Posterior cingulate gyrus (tissue), 11 donors: ENCODE data around the gene SH3PXD2A.

Experiments
- DNase-seq, 10 donors: peaks; one replicate each; pipeline versions ENCODE4 v3.0.0 to v3.0.0-alpha.2; 2020 to 2021; ENCODE audit warnings: mixed read lengths in 3 of 10
- intact Hi-C: fragments of 100-400 bp; cut with DNase I; formaldehyde crosslinking; loops from one replicate; pipeline ENCODE4 v1.15.1; 2023

SH3PXD2A gene

DNA sequence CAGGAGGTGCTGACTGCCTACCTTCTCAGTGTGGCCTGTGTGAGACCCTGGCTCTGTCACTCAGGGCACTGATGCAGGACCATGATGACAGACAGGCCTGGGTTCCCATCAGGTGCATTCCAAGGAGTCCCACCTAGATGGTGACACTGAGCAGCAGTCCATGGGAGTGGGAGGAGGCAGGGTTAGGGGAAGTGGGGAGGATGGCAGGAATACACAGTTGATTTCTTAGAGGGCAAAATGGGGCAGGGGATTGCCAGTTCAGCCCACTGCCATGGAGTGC, 155.0 kb downstream of the SH3PXD2A start:
- intact Hi-C loops: no loop called here
- peak in 1 of 10 donors; percentile 81 for DNase-seq

DNA sequence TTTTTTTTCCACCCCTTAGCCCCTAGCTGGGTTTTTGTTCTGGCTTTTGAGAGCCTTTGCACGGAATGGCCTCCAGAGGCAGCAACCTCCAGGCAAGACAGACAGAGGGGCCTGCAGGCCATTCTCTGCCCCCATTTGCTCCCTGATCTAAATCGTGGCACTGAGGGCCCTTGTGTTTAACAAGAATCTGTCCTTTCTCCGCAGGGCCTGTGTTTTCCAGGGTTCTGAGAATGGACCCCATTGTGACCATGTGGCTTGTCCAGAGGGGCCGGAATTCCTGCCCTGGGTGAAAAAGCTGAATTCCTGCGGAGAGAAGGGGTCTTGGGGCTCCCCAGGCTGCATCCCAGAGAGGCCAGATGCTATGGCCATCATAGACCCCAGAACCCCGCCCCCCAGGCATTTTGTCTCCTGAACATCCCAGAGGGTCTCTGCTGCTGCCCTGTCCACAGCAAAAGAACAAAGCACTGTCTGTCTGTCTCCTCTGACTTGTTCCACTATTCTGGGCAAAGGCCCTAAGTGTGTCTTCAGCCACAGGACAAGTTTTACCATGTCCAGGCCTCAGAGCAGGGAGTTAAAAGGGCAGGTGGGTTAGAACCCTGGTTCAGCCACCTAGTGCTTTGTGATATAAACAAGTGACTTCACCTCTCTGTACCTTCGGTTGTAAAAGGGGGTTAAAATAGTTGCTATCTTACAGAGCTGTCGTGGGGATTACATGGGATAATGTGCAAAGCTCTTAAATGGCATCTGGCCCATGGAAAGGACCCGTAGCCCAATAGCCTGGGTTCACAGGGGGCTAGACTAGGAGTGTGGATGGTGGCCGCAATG, 155.6 kb downstream of the SH3PXD2A start:
- DNase-seq: peak in 5 of 10 donors; percentile 48 to 94 (median 60)
- intact Hi-C loops: no loop called here

DNA sequence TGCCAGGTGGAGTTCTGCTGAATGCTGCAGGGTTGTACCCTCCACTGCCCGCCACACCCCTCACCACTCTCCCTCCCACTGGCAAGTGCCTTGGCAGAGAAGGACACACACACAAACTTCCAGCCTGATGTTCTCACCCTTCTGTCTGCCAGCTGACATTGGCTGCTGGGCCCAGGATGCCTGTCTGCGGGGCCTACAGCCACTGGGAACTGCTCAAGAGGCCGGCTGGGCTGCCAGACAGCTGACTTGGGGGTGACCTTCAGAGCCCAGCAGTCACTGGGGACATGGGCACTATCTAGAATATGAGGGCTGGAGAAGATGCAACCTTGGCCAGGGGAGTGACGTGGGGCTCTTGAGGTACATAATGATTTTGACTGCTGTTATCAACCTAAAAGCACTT, 157.1 kb downstream of the SH3PXD2A start:
- peak in 1 of 10 donors; percentile 84 for DNase-seq
- intact Hi-C loops: no loop called here

DNA sequence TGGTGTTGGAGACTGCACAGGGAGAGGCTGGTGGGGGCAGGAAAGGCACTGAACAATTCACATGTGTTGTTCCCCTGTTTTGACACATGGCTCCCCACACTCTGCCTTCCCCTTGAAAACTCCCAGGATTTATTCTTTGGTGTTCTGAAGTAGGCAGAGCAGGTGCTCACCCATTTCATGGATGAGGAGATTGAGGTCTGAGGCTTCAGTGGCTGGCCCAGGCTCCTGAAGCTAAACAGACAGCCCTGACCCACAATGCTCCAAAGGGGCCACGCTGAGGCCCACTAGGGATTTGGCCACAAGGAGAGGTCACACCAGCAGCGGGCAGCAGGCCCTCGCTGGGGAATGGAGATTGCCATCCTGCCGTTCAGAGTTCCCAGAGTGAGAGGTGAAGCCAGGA, 157.6 kb downstream of the SH3PXD2A start:
- DNase-seq: no peak
- intact Hi-C loops: no loop called here

DNA sequence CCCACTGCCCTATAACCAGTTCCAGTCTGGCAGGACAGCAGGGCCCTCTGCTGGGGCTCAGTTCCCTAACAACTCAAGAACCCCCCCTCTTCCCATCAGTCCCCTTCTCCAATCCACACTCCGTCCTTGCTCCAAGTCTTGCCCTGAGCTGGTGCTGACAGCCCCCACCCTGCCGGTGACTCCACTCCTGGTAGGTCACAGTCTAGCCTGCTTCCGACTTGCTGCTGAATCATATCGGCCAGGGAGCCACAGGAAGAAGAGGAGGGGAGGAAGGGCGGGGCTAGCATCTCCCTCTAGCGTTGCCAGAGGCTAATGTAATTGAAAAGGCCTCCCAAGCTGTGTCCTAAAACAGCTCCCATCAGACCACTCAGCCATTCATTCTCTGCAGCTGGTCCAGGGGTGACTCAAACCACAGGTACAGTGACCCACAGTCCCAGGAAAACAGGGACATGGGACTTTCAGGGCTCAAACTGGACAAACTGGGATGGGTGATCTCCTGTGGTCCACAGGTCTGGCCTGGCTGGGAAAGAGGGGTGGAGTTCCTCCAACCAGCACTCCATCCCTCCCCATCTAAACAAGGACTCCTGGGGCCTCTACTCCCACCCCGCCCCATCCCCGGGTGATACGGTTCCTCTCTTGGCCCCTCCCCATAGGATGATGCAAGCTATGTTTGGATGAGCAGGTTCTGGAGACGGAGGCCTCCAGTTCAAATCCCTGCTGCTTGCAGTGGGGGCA, 158.8 kb downstream of the SH3PXD2A start:
- DNase-seq: peak in 7 of 10 donors; percentile 39 to 91 (median 56)
- intact Hi-C loops: no loop called here

DNA sequence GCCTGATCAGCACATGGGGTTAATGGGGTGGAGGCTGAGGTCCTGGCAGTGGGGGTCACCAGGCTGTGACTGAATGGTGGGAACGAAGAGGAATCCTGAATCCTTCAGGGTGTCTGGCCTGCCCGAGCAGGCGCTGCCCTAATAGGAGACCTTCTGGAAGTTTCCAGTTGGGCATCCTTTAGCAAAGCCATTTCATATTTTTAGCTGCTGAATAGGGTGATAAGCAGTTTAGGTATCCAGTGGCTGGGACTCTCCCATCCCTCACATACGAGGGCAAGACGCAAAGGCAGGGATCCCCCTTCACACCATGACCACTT, 159.3 kb downstream of the SH3PXD2A start:
- intact Hi-C loops: no loop called here
- DNase-seq: no peak

DNA sequence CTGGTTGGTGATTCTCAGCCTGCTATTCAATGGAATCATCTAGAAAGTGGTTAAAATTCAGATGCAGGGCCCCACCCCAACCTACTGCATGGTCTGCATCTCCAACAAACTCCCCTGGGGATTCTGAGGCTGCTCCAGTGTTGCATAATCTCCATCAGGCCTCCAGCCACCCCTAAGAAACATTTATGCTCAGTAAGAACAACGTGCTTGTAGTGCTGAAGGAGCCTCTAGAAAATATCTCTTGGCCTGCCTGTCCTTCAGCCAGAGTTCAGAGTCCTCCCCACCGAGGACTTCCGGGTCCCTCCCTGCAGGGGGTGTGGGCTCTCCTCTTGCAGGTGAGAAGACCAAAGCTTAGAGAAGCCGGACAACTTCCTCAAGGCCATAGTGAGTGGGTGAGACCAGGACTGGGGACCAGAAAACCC, 159.8 kb downstream of the SH3PXD2A start:
- intact Hi-C loops: no loop called here
- DNase-seq: peak in 1 of 10 donors; percentile 57

DNA sequence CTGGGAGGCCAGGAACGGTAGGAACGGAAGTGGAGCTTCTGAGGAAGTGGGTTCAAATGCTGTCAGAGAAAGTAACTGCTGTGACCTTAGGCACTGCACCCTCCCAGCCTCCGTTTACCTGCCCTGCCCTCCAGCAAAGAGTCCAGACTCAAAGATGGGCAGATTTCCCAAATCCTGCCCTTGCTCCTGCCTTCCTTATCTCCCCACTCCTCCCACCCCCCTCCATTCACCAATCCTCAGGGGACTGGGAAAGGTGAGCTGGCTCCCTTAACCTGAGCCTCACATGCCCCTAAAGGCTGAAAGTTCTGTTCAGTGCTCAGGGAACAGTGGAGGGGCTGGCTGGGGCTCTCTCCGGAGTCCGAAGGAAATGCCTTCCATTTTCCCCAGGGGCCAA, 161.6 kb downstream of the SH3PXD2A start:
- no peak for DNase-seq
- intact Hi-C loops: no loop called here

DNA sequence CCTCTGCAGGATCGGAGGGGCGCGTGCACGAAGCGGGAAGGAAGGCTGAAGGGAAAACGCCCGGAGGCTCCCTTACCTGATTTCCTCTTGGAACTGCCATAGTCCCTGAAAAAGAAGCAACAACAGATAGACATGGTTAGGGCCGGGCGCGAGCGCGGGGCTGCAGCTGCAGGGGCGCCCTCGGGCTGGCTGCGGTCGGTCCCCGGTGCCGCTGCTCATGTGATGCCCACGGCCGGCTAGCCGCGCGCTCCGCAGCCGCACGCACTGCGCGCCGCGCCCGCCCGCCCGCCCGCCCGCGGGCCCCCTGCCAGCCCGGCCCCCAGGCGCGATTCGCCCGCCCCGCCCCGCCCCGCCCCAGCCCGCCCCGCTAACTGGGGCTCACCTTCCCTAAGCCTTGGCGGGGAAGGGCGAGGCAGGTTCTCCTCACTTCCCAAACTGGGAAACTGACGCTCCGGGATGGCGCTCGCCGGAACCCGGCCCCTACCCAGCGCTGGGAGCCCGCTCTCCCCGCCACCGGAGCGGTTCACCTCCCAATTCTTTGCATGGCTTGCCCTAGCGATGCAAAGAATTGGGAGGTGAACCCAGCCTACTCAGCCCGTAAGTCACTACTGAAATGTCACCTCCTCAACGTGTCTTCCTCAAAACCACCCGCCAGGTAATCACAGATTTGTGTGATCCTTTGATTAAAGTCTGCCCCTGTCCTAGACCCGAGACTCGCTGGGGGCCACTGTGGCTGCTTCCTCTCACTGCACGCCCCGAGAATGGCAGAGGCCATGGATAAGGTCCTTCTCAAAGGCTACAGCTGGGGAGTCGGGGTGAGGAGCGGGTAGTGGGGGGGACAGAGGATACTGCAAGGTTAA, 162.2 kb downstream of the SH3PXD2A start:
- DNase-seq: peak in 7 of 10 donors; percentile 47 to 94 (median 52)
- intact Hi-C loops: no loop called here

DNA sequence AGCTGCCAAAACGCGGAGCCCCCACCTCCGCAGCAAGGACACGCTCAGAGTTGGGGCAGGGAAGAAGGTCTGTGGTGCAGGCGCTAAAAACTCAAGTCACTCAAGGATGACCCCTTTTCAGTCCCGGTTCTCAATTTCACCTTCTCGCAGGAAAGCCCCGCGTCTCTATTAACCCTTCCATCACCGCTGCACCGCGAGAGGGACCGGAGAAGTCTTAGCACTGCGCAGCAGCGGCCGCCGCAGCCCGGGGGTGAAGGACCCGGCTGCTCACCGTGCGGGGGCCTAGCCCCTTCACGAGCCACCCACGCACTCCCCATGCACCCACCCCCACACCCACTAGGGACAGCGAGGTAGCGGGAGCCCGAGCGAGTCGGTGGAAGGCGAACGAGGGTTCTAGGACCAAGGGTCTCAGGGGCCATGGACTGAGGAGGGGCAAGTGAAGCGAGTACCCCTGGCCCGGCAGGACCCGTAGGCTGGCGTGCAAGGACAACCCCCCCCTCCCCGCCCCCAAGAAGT, 162.9 kb downstream of the SH3PXD2A start:
- intact Hi-C loops: no loop called here
- DNase-seq: no peak

DNA sequence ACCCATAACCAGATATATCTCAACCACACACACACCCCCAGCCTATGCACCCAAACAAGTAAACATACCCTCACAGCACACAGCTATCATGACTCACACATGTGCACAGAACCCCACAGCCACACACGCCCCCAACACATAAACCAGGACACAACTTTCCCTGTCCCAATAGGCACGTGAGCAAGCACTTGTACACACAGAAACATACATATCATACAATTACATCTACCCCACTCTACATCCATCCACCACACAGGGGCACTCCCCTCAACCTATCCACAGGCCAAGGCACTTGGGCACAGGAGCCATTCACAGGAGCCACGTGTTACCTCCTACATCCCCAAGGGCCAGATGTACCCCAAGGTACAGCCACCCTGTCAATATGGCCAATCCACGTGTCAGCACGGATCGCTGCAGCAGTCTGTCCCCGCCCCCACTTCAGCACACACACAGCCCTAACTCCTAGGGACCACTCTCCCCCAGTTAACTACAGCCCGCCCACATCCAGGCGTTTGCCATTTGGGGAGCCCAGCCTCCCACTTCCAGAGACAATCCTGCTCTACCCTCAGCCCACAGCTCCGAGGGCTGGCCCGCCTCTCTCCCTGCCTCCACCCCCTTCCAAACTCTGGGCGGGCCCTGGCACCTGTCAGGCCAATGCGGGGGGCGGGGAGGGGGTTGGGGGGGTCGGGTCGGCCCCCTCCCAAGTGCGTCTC, 163.5 kb downstream of the SH3PXD2A start:
- intact Hi-C loops: no loop called here
- DNase-seq: peak in 3 of 10 donors; percentile 42 to 90 (median 81)

DNA sequence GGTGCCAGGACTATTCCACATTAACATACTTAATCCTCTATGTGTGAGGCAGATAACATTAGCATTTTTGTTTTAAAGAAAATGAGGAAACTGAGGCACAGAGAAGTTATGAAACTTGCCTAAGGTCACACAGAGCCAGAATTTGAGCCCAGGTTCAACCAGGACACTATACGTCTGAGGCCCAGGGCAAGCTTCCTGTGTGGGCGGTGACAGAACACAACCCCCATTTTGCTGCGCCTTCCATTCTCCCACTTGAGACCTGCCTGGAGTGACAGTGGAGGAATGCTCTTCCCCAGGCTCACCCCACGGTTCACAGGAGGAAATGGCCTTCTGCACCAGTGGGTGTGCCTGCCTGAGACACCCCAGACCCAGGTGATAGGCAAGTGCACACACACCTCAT, 164.1 kb downstream of the SH3PXD2A start:
- intact Hi-C loops: no loop called here
- no peak for DNase-seq

DNA sequence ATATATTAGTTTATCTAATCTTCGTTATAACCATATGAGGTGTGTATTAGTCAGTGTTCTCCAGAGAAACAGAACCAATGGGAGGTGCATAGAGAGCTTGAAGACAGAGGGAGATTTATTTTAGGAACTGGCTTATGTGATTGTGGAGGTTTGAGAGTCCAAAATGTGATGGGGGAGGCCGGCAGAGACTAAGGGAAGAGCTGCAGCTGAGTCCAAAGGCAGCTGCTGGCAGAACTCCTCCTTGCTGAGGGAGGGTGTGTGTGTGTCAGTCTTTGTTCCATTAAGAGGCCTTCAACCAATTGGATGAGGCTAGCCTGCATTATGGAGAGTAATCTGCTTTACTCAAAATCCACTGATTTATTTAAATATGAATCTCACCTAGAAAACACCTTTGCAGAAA, 165.1 kb downstream of the SH3PXD2A start:
- intact Hi-C loops: no loop called here
- DNase-seq: peak in 9 of 10 donors; percentile 48 to 95 (median 67)

DNA sequence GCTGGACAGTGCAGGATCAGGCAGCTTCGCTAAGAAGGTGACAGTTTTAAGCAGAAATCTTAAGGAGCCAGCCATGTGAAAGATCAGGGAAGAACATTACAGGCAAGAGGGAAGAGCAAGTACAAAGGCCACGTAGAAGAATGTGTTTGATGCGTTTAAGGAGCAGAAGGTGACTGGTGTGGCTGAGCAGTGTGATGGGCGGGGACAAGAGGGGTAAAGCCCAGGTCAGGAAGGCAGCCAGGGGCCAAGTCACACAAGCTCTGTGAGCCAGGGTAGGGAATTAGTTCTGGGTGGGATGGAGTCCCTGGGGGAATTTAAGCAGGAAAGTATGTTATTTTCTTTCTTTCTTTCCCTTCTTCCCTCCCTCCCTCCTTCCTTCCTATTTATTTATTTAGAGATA, 166.9 kb downstream of the SH3PXD2A start:
- no peak for DNase-seq
- intact Hi-C loops: no loop called here

DNA sequence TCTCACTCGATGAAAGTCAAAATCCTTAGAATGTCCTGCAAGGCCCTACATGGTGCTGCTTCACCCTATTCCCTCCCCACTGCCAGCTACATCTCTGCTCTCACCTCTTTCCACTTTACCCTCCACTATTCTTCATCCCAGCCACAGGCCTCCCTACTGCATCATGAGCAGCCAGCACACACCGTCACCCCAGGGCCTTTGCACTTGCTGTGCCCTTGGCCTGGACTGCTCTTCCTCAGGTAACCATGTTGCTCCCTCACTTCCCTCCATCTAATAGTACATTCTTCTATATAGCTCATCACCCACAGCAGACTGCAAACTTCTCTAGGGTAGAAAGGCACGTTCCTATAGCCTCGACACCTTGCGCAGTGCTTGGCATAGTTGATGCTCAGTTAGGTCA, 167.7 kb downstream of the SH3PXD2A start:
- intact Hi-C loops: loop anchor here (2.0 kb wide), 1 partner anchor 89 kb away; no protein-coding TSS in a partner anchor
- no peak for DNase-seq

DNA sequence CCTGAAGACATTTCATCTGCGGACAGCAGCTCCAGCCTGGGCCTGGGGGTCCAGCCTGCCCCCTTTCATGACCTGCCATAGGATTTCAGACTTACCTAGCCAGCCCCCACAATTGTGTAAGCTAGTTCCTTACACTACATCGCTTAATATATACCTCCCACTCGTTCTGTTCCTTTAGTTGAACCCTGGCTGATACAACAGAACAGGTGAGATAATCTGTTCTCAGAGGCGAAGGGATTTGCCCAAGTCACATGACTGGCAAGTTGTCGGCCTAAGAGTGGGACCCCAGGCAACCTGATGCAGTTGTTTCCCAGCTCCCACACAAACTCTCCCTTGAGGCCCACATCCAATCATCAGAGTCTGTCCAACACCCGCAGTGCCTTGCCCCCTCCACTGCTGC, 168.2 kb downstream of the SH3PXD2A start:
- intact Hi-C loops: loop anchor here (2.0 kb wide), 1 partner anchor 88 kb away; no protein-coding TSS in a partner anchor
- DNase-seq: no peak

DNA sequence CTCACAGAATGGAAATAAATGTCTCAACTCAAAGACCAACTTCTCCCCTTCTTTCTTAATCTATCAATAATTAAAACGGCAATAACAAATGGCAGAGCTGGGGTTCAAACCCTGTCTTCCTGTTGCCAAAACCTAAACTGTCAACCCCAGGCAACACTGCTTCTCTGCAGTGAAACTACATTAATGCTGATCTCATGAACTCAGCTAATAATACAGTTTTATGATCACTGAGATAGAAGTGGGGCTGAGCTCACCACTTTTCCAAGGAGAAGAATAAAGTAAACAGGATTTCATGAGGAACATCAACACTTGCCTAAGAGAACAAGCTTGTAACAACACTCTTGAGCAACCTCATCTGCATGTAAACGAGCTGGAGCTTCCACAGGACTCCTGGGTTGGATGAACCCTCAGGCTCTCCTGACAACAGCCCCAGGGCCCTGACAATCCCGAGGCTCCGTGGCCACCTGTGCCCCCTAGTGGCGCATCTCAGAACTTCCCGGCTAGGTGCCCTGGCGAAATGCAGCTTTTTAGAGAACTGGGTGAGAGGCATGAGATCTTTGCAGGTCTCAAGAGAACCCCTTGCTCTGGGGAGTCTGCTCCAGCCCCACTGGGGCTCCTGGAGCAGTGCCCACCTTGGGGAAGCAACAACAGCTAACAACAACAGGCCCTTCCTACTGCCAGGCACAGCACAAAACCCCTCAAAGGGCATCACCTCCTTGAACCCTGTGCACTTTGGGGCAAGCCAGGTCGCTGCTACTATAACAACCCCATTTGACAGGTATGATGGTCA, 169.3 kb downstream of the SH3PXD2A start:
- peak; percentile 70 to 98 (median 87) for DNase-seq
- intact Hi-C loops: loop anchor here (2.0 kb wide), 1 partner anchor 87 kb away; no protein-coding TSS in a partner anchor

DNA sequence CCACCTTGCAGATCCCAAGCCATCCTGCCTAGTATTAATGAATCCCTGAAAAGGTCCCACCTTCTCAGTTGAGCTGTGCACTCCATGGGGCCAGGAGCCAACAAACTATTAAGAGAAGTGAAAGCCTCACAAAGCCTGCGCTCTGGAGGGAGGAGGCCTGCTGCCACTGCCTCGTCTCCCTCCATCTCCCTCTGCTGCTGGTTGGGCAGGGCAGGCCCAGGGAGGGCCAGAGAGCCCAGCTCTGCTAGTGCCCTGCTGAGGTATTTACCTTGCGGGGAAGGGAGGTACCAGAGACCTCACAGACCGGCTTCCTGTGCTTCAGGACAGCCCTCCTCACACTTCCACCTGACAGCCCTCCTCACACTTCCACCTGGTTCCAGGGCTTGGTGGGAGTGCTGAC, 171.5 kb downstream of the SH3PXD2A start:
- intact Hi-C loops: no loop called here
- DNase-seq: no peak

DNA sequence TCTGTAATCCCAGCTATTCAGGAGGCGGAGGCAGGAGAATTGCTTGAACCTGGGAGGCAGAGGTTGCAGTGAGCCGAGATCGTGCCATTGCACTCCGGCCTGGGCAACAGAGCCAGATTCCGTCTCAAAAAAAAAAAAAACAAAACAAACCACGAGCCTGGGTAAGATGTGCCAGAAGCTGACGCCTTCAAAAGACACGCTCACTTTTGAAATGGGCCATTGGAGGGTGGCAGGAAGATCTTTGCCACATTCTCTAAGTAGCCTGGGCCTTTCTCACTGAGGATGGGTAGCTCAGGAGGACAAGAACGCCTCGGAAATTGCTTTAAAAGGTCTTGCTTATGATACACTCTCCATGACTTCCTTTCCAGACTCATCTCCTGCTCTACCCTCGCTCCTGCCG, 172.7 kb downstream of the SH3PXD2A start:
- intact Hi-C loops: no loop called here
- no peak for DNase-seq
